MM.1S (cell line): Measurements from ENCODE around the gene EXO1.

Source experiments
- DNase-seq: peaks from one replicate; pipeline ENCODE4 v3.0.0-alpha.2; 2015
- H2AFZ ChIP-seq: fragments of 300-600 bp; sonication (generic); 2 replicates; pipeline ENCODE4 v1.6.0; 2016; ENCODE audit warnings: antibody characterized with exemption, low read length
- H3F3A ChIP-seq: fragments of 300-600 bp; sonication (generic); 2 replicates; pipeline ENCODE4 v1.6.1; 2016; ENCODE audit warnings: mild to moderate bottlenecking, antibody characterized with exemption, low read length, moderate library complexity, mixed read lengths; ENCODE audit not compliant: insufficient read depth
- H3K27ac ChIP-seq: fragments of 300-600 bp; sonication (generic); 2 replicates; pipeline ENCODE4 v1.5.1; 2016; ENCODE audit warnings: mild to moderate bottlenecking, low read length
- H3K27me3 ChIP-seq: fragments of 300-600 bp; sonication (generic); replicated peaks from 2 replicates; pipeline ENCODE4 v1.6.0; 2016; ENCODE audit warnings: low read length; ENCODE audit not compliant: insufficient read depth
- H3K36me3 ChIP-seq: fragments of 300-600 bp; sonication (generic); replicated peaks from 2 replicates; pipeline ENCODE4 v1.6.1; 2016; ENCODE audit warnings: mild to moderate bottlenecking, low read length, mixed read lengths; ENCODE audit not compliant: insufficient read depth
- H3K4me1 ChIP-seq: fragments of 300-600 bp; sonication (generic); 2 replicates; pipeline ENCODE4 v1.6.1; 2016; ENCODE audit warnings: low read length, mixed read lengths
- H3K4me2 ChIP-seq: fragments of 300-600 bp; sonication (generic); 2 replicates; pipeline ENCODE4 v1.6.0; 2016; ENCODE audit warnings: low read depth, low read length
- H3K4me3 ChIP-seq: fragments of 300-600 bp; sonication (generic); 2 replicates; pipeline ENCODE4 v1.5.1; 2016; ENCODE audit warnings: low read length, mixed read lengths
- H3K79me2 ChIP-seq: fragments of 300-600 bp; sonication (generic); 2 replicates; pipeline ENCODE4 v1.6.1; 2016; ENCODE audit warnings: mixed run types, low read length, mixed read lengths
- H3K9ac ChIP-seq: fragments of 300-600 bp; sonication (generic); 2 replicates; pipeline ENCODE4 v1.6.1; 2016; ENCODE audit warnings: low read length, mixed read lengths
- H3K9me2 ChIP-seq: fragments of 300-600 bp; sonication (generic); replicated peaks from 2 replicates; pipeline ENCODE4 v1.6.1; 2016; ENCODE audit warnings: mild to moderate bottlenecking, low read length, mixed read lengths; ENCODE audit not compliant: insufficient read depth
- H3K9me3 ChIP-seq: fragments of 300-600 bp; sonication (generic); replicated peaks from 2 replicates; pipeline ENCODE4 v1.6.1; 2016; ENCODE audit warnings: mild to moderate bottlenecking, low read length, mixed read lengths; ENCODE audit not compliant: insufficient read depth
- H4K20me1 ChIP-seq: fragments of 300-600 bp; sonication (generic); 2 replicates; pipeline ENCODE4 v1.6.1; 2016; ENCODE audit warnings: mild to moderate bottlenecking, low read length, moderate library complexity, mixed read lengths; ENCODE audit not compliant: insufficient read depth
- CTCF ChIP-seq: fragments of 300-600 bp; sonication (generic); IDR thresholded peaks from 2 replicates; pipeline ENCODE4 v1.5.1; 2016; ENCODE audit warnings: antibody characterized with exemption, low read length, mixed read lengths
- EZH2 ChIP-seq: fragments of 300-600 bp; sonication (generic); optimal IDR thresholded peaks from 2 replicates; pipeline ENCODE3; 2017; ENCODE audit warnings: low read depth, mild to moderate bottlenecking, antibody characterized with exemption, low read length, mixed read lengths
- EZH2phosphoT487 ChIP-seq: fragments of 300-600 bp; sonication (generic); IDR thresholded peaks from 2 replicates; pipeline ENCODE4 v1.6.1; 2018; ENCODE audit warnings: antibody characterized with exemption, low read length

EXO1 gene

GRCh38 chr1:241900381-241900780 lies 52.4 kb downstream of the EXO1 start:
- Histone ChIP-seq H3K4me1 (no peaks in the 10 kb centered on the region), H3K4me2 (no peak overlapping the region), H3K79me2 (no peaks in the 10 kb centered on the region), H3K27ac (no peak overlapping the region), H4K20me1 (no peaks in the 10 kb centered on the region), H3K9me3 (no peaks in the 10 kb centered on the region), H3K36me3 (no peaks in the 10 kb centered on the region), H2AFZ (no peak overlapping the region), H3K9me2 (no peaks in the 10 kb centered on the region), H3K9ac (no peak overlapping the region), H3K4me3 (no peak overlapping the region), H3F3A (no peaks in the 10 kb centered on the region), H3K27me3 (no peaks in the 10 kb centered on the region)
- TF ChIP-seq EZH2 (no peak), CTCF (no peak), EZH2phosphoT487 (no peak)
- no peak for DNase-seq

GRCh38 chr1:241902391-241903065 lies 54.5 kb downstream of the EXO1 start:
- no peak for DNase-seq
- Histone ChIP-seq H3K79me2 (no peaks in the 10 kb centered on the region), H3K4me1 (no peaks in the 10 kb centered on the region), H3K9me2 (no peaks in the 10 kb centered on the region), H3F3A (no peaks in the 10 kb centered on the region), H3K36me3 (no peaks in the 10 kb centered on the region), H3K9ac (no peak overlapping the region), H2AFZ (no peak overlapping the region), H4K20me1 (no peaks in the 10 kb centered on the region), H3K4me3 (no peak overlapping the region), H3K27ac (no peak overlapping the region), H3K4me2 (no peak overlapping the region), H3K27me3 (no peaks in the 10 kb centered on the region), H3K9me3 (no peaks in the 10 kb centered on the region)
- TF ChIP-seq EZH2, result no peak
- TF ChIP-seq CTCF, result no peak
- TF ChIP-seq EZH2phosphoT487, result no peak

- Histone ChIP-seq H3K9ac (no peak overlapping the region), H3K4me2 (no peak overlapping the region), H3K36me3 (no peaks in the 10 kb centered on the region), H3K27ac (no peak overlapping the region), H3F3A (no peaks in the 10 kb centered on the region), H3K4me1 (no peaks in the 10 kb centered on the region), H3K9me3 (no peaks in the 10 kb centered on the region), H3K9me2 (no peaks in the 10 kb centered on the region), H4K20me1 (no peaks in the 10 kb centered on the region), H3K4me3 (no peak overlapping the region), H2AFZ (no peak overlapping the region), H3K27me3 (no peaks in the 10 kb centered on the region), H3K79me2 (no peaks in the 10 kb centered on the region)
- DNase-seq, result no peak
- no peak for TF ChIP-seq CTCF
- no peak for TF ChIP-seq EZH2
- no peak for TF ChIP-seq EZH2phosphoT487
Measured at GRCh38 chr1:241916196-241916595, 68.2 kb downstream of the EXO1 start.
